ENCODE data around the gene SFI1.

- no peak for TF ChIP-seq POLR2A (IDR thresholded peaks at IDR 0.05)
- TF ChIP-seq CTCF (IDR thresholded peaks at IDR 0.05): no peak
- no peak for TF ChIP-seq EP300 (IDR thresholded peaks at IDR 0.05)
Observed at GRCh38 chr22:31538815-31539214, 42.5 kb downstream of the SFI1 start.
